Osteoblast (primary cell): ENCODE results near the gene TMEM266. TPM values are rescaled to one million over a fixed set of nuclear protein-coding genes. Genes with fewer than 3 reads are reported as not detected.

ENCODE experiments used
- DNase-seq: peaks from one replicate; pipeline ENCODE4 v3.0.0; 2011; ENCODE audit warnings: low spot score, mixed read lengths; ENCODE audit not compliant: insufficient read length; ENCODE audit errors: missing footprints
- H2AFZ ChIP-seq: 2 replicates; pipeline ENCODE4 v1.6.0; 2011; ENCODE audit warnings: mild to moderate bottlenecking, low read length
- H3K27ac ChIP-seq: 2 replicates; pipeline ENCODE4 v1.5.1; 2011; ENCODE audit warnings: mild to moderate bottlenecking, low read depth, low read length, moderate library complexity
- H3K27me3 ChIP-seq: 2 replicates; pipeline ENCODE4 v1.6.0; 2012; ENCODE audit warnings: mild to moderate bottlenecking, control low read depth, inconsistent platforms, low read length, moderate library complexity; ENCODE audit not compliant: insufficient read depth
- H3K36me3 ChIP-seq: 2 replicates; pipeline ENCODE4 v1.5.1; 2011; ENCODE audit warnings: mild to moderate bottlenecking, low read length, control low read depth, moderate library complexity; ENCODE audit not compliant: insufficient read depth
- H3K4me1 ChIP-seq: 2 replicates; pipeline ENCODE4 v1.5.1; 2011; ENCODE audit warnings: mild to moderate bottlenecking, low read length, control low read depth, moderate library complexity; ENCODE audit not compliant: insufficient read depth
- H3K4me2 ChIP-seq: 2 replicates; pipeline ENCODE4 v1.6.0; 2011; ENCODE audit warnings: mild to moderate bottlenecking, low read length; ENCODE audit not compliant: insufficient read depth
- H3K4me3 ChIP-seq: fragments of 200-600 bp; sonication (generic); 3 replicates; pipeline ENCODE4 v1.5.1; 2012; ENCODE audit warnings: mild to moderate bottlenecking, low read length, inconsistent platforms; ENCODE audit not compliant: insufficient read depth
- H3K79me2 ChIP-seq: 2 replicates; pipeline ENCODE4 v1.6.0; 2012; ENCODE audit warnings: mild to moderate bottlenecking, low read length, control low read depth, inconsistent platforms; ENCODE audit not compliant: insufficient read depth
- H3K9me3 ChIP-seq: 2 replicates; pipeline ENCODE4 v1.5.1; 2011; ENCODE audit warnings: low read depth, low read length, control low read depth
- H4K20me1 ChIP-seq: 2 replicates; pipeline ENCODE4 v1.6.0; 2012; ENCODE audit warnings: mild to moderate bottlenecking, low read length, control low read depth; ENCODE audit not compliant: insufficient read depth
- CTCF ChIP-seq: IDR thresholded peaks from 2 replicates; pipeline ENCODE4 v1.5.1; 2011; ENCODE audit warnings: mild to moderate bottlenecking, low read depth, low read length, moderate library complexity; ENCODE audit errors: extremely low read depth
- total RNA-seq: library from RNA; depleted of rRNA; stranded (reverse); fragments of >200 nt; gene quantifications from 2 replicates; pipeline ENCODE4 v1.2.3, GENCODE V29; 2012

The TMEM266 gene
- total RNA-seq, 1 donor: not detected

- no peak overlapping the region for H3K4me2 ChIP-seq
- H3K4me1 ChIP-seq: peaks cover 10% of the 10 kb centered on the region
- no peak for DNase-seq
- H3K4me3 ChIP-seq: no peak overlapping the region
- no peaks in the 10 kb centered on the region for H3K79me2 ChIP-seq
- no peak overlapping the region for H3K27ac ChIP-seq
- TF ChIP-seq CTCF: no peak
- peaks cover 7% of the 10 kb centered on the region for H3K27me3 ChIP-seq
- H3K36me3 ChIP-seq: no peaks in the 10 kb centered on the region
- H3K9me3 ChIP-seq: no peaks in the 10 kb centered on the region
- H2AFZ ChIP-seq: no peak overlapping the region
- no peaks in the 10 kb centered on the region for H4K20me1 ChIP-seq
These were observed 120.5 kb downstream of the TMEM266 start for GRCh38 chr15:76180321-76180720.

- Histone ChIP-seq H3K9me3 (no peaks in the 10 kb centered on the region), H3K27ac (no peak overlapping the region)
These were observed 121.9 kb downstream of the TMEM266 start for GRCh38 chr15:76181705-76182107.

GRCh38 chr15:76183930-76184649, 124.3 kb downstream of the TMEM266 start:
- H3K27me3 ChIP-seq: no peaks in the 10 kb centered on the region
- no peaks in the 10 kb centered on the region for H3K36me3 ChIP-seq
- H3K79me2 ChIP-seq: no peaks in the 10 kb centered on the region
- peak; percentile 21 for DNase-seq
- no peaks in the 10 kb centered on the region for H4K20me1 ChIP-seq
- no peak for TF ChIP-seq CTCF
- H3K4me1 ChIP-seq: peaks cover 9% of the 10 kb centered on the region
- no peak overlapping the region for H2AFZ ChIP-seq
- no peak overlapping the region for H3K4me3 ChIP-seq
- H3K4me2 ChIP-seq: no peak overlapping the region
- no peak overlapping the region for H3K27ac ChIP-seq
- H3K9me3 ChIP-seq: no peaks in the 10 kb centered on the region

More at GRCh38 chr15:76181705-76182107, 121.9 kb downstream of the TMEM266 start:
- DNase-seq: peak; percentile 15
- Histone ChIP-seq H3K79me2 (no peaks in the 10 kb centered on the region), H3K4me2 (no peak overlapping the region), H4K20me1 (no peaks in the 10 kb centered on the region), H2AFZ (no peak overlapping the region), H3K36me3 (no peaks in the 10 kb centered on the region), H3K4me3 (no peak overlapping the region), H3K4me1 (peaks cover 19% of the 10 kb centered on the region), H3K27me3 (peaks cover 5% of the 10 kb centered on the region)
- TF ChIP-seq CTCF: no peak

- no peak for TF ChIP-seq CTCF
- Histone ChIP-seq H4K20me1 (no peaks in the 10 kb centered on the region), H3K4me2 (no peak overlapping the region), H2AFZ (no peak overlapping the region), H3K9me3 (no peaks in the 10 kb centered on the region), H3K27ac (no peak overlapping the region), H3K4me1 (peaks cover 9% of the 10 kb centered on the region), H3K27me3 (peaks cover 3% of the 10 kb centered on the region), H3K4me3 (no peak overlapping the region), H3K36me3 (no peaks in the 10 kb centered on the region), H3K79me2 (no peaks in the 10 kb centered on the region)
- DNase-seq: no peak
These were observed 124.9 kb downstream of the TMEM266 start for GRCh38 chr15:76184650-76185035.
